ENCODE measurements around the gene POMGNT2.

Gene POMGNT2

DNA sequence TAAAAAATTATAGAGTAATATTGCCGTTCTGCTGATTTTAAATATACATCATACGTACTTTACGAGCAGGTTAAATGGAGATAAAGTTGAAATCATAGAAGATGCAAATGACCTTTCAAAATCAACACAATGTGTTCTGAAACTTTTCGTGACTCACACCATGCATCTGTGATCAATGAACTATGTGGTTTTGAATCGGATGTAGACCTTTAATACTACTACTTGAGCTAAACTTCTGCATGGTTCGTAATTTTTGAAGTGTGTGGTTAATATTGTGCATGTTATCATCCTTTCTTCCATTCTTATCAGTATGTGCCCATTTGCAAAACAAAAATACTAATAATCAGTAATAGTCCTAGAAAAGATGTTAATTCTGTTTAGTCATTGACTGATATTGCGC, 67.9 kb downstream of the POMGNT2 start:
- DNase-seq (ENCODE audit: low read depth): peak; percentile 27
- no peak overlapping the region for H3K4me3 ChIP-seq (ENCODE audit: low read depth, low read length)
- TF ChIP-seq, protein P1, sequence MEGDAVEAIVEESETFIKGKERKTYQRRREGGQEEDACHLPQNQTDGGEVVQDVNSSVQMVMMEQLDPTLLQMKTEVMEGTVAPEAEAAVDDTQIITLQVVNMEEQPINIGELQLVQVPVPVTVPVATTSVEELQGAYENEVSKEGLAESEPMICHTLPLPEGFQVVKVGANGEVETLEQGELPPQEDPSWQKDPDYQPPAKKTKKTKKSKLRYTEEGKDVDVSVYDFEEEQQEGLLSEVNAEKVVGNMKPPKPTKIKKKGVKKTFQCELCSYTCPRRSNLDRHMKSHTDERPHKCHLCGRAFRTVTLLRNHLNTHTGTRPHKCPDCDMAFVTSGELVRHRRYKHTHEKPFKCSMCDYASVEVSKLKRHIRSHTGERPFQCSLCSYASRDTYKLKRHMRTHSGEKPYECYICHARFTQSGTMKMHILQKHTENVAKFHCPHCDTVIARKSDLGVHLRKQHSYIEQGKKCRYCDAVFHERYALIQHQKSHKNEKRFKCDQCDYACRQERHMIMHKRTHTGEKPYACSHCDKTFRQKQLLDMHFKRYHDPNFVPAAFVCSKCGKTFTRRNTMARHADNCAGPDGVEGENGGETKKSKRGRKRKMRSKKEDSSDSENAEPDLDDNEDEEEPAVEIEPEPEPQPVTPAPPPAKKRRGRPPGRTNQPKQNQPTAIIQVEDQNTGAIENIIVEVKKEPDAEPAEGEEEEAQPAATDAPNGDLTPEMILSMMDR (IDR thresholded peaks at IDR 0.05; ENCODE audit: insufficient read depth, low read depth, low read length, missing control alignments): no peak

DNA sequence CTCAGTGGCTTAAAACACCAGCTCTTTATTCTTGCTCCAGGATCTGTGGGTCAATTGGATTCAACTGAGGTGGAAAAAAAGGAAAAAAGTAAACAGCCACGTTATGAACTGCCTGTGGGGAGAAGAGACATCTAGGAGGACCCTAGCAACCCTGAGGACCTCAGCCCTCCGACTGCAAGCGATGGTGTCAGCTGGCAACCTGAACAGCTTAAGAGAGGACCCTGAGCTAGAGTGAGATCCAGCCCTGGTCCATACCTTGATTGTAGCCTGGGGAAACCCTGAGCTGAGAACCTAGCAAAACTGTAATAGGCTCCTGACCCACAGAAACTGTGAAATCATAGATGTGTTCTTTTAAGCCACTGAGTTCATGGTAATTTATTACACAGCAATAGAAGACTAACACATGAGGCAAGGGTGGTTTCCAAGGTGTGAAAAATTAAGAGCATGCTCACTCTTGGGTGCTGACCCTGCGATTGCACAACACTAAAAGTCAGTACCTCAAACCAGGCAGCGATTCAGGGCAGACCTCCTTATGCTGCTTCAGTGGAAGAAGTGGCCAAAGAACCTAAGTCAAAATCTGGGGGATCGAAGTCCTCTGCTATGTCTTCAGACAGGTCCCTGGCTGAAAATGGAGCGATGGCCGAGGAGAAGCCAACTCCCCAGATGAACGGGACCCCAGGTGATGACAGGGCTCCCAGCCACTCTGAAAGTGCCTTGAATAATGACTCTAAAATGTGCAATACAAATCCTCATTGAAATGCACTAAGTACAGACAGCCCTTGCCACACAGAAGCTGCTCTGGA, 69.1 kb downstream of the POMGNT2 start:
- TF ChIP-seq, protein P1 (IDR thresholded peaks at IDR 0.05; ENCODE audit: insufficient read depth, low read depth, low read length, missing control alignments): no peak
- H3K4me3 ChIP-seq (ENCODE audit: low read depth, low read length): no peak overlapping the region
- no peak for DNase-seq (ENCODE audit: low read depth)

DNA sequence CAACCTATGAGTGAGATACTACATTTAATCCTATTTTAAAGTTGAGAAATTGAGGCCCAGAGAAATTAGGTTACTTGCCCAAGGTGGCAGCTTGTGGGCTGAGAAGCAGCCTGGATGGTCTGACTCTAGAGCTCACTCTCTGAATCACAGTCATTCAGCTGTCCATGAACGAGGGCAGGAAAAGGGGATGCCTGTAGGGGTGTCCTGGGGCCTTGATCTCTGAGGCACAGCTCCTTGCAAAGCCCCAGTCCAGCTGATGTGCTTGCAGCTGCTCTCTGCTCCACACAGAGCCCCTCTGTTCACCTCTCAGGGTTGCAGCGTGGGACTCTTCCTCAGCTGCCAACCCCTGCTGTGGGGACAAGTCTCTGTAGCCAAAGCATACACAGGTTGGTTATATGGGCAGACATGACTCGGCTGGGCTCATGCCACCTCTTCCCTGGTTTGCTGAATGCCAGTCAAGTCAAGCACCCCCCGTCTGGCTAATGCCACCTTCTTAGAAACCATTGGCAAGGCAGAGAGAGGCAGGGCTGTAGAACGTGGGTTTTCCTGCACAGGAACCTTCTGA, 70.0 kb downstream of the POMGNT2 start:
- no peak overlapping the region for H3K4me3 ChIP-seq (ENCODE audit: low read depth, low read length)
- TF ChIP-seq, protein P1 (IDR thresholded peaks at IDR 0.05; ENCODE audit: insufficient read depth, low read depth, low read length, missing control alignments): no peak
- no peak for DNase-seq (ENCODE audit: low read depth)

DNA sequence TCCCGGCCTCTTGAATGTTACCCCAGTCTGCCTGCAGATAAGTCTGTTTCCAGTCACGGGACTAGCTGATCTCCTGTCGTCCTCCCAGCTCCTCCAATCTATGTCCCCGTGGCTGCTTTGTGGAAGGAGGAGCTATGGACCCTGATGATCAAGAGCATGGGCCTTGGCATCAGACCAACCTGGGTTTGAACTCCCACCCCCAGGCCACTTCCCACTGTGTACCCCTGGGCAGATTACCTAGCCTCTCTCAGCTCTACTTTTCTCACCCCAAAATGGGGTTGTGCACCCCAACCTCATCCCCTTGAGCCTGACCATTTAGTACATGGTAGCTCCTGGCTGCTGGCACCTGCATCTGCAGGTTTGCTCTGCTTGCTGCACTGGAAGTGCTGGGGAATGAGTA, 71.0 kb downstream of the POMGNT2 start:
- no peak for DNase-seq (ENCODE audit: low read depth)
- TF ChIP-seq, protein P1 (IDR thresholded peaks at IDR 0.05; ENCODE audit: insufficient read depth, low read depth, low read length, missing control alignments): no peak
- no peak overlapping the region for H3K4me3 ChIP-seq (ENCODE audit: low read depth, low read length)

DNA sequence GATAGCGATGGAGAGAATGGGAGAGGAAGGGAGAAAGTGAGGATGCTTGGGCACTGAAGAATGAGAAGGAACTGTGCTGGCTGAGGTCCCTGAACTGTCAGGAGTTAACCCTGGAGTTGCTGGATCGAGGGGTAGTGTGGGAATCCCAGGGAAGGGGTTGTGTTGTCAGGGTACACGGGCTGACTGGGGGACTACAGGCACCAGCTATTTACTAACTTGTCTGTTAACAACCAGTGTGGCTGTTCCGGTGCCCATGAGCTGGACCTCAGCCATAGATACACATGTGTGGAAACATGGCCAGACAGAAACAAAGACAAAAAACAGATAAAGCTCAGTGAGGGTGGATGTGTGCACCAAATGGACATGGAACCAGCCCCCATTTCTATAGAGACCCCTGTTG, 71.7 kb downstream of the POMGNT2 start:
- DNase-seq (ENCODE audit: low read depth): no peak
- TF ChIP-seq, protein P1 (IDR thresholded peaks at IDR 0.05; ENCODE audit: insufficient read depth, low read depth, low read length, missing control alignments): no peak
- no peak overlapping the region for H3K4me3 ChIP-seq (ENCODE audit: low read depth, low read length)

DNA sequence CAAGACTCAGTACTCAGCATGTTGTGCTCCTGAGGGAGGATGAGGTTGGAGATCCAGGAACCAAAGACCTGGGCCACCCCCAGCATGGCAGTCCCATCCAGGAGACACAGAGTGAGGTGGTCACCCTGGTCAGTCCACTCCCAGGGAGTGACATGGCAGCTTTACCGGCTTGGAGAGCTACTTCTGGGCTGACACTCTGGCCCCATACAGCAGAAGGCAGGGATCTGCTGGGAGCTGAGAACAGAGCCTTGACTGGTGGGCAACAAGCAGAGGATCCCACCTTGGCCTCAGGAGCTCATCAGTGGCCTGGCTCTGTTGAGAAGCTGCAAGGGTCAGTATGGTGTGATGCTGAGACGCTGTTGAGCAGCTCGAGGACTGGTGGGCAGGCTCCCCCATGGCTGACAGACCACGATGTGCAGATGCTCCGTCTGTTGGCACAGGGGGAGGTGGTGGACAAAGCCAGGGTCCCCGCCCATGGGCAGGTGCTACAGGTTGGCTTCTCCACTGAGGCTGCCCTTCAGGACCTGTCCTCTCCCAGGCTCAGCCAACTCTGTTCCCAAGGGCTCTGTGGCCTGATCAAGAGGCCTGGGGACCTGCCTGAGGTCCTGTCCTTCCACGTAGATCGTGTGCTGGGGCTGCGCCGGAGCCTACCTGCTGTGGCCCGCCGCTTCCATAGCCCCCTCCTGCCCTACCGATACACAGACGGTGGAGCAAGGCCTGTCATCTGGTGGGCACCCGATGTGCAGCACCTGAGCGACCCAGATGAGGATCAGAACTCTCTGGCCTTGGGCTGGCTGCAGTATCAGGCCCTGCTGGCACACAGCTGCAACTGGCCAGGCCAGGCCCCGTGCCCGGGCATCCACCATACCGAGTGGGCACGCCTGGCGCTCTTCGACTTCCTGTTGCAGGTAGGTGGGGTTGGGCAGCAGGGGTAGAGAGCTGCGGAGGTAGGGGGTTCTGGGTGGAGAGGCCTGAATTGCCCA, 72.9 kb downstream of the POMGNT2 start:
- no peak for DNase-seq (ENCODE audit: low read depth)
- no peak overlapping the region for H3K4me3 ChIP-seq (ENCODE audit: low read depth, low read length)
- TF ChIP-seq, protein P1 (IDR thresholded peaks at IDR 0.05; ENCODE audit: insufficient read depth, low read depth, low read length, missing control alignments): no peak

Data from GM12865 (cell line).